ENCODE data around the gene CXorf49.
"Not testable (repeated sequence)": the region's sequence is repeated elsewhere in the genome, so short reads cannot be mapped to it uniquely, and the experiment has no call there.

CXorf49 gene

DNA sequence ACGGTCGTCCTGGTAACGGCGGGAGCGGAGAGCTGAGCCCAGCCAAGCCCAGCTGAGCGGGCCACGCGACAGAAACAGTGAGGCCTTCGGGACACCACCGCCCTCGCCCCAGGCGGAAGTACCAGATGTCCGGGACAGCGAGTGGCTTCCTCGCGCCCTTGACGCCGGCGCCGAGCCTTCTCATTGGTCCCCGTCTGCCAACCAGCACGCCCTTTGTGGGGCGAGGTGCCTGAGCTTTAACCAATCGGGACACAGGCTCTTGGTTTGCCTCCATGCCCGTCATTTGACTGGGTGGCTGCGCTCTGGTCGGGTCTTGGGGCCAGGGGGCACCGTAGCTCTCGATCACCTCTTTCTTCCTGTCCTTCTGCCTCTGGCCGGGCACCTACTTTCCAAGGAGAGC is at the start of gene CXorf49:
CXorf49 (minus strand) TSS at position 101 of the 400 bp plus-strand sequence. CDS start 134 bp downstream, outside the sequence.
- DNase-seq = not testable (repeated sequence)

GRCh38 chrX:71767134-71767533 is 49.0 kb upstream of the CXorf49 start:
- DNase-seq = not testable (repeated sequence)

- not testable (repeated sequence) for DNase-seq
These were observed 47.5 kb upstream of the CXorf49 start for GRCh38 chrX:71765613-71766012.

GRCh38 chrX:71764832-71765231 is 46.7 kb upstream of the CXorf49 start:
- not testable (repeated sequence) for DNase-seq

DNA sequence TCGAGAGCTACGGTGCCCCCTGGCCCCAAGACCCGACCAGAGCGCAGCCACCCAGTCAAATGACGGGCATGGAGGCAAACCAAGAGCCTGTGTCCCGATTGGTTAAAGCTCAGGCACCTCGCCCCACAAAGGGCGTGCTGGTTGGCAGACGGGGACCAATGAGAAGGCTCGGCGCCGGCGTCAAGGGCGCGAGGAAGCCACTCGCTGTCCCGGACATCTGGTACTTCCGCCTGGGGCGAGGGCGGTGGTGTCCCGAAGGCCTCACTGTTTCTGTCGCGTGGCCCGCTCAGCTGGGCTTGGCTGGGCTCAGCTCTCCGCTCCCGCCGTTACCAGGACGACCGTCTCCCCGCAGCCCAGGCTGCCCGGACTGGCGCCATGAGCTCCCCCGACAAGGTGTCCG is 45.0 kb upstream of the CXorf49 start, which contains the start of gene CXorf49B:
CXorf49B (plus strand) TSS at position 301 of the 400 bp plus-strand sequence; CDS start at position 376, 75 bp downstream.
- not testable (repeated sequence) for DNase-seq

DNA sequence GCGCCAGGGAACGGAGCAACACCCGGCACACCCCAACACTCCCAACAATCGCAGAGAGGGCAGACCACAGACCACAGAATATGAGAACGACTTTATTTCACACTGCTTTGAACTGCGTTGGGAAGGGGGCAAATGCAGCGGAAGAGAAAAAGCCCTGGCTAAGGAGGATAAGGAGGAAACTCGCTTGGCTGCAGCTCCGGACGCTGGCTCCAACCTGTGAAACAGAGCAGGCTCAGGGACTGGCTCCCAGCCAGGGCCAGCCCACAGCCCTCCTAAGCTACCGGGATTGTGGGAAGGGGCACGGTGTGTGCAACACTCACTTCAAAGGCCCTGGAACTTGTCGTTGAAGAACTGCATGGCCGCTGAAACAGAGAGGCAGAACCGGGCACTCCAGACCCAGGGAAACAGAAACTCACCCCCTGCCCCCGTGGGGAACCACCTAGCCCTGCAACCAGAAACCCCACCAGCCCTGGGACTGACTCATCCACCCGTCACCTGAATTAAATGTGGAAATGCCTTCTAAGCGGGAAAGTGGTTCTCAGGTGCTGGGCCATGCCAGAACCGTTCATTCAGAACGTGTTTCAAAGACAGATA is 42.7 kb upstream of the CXorf49 start:
- DNase-seq = not testable (repeated sequence)

DNA sequence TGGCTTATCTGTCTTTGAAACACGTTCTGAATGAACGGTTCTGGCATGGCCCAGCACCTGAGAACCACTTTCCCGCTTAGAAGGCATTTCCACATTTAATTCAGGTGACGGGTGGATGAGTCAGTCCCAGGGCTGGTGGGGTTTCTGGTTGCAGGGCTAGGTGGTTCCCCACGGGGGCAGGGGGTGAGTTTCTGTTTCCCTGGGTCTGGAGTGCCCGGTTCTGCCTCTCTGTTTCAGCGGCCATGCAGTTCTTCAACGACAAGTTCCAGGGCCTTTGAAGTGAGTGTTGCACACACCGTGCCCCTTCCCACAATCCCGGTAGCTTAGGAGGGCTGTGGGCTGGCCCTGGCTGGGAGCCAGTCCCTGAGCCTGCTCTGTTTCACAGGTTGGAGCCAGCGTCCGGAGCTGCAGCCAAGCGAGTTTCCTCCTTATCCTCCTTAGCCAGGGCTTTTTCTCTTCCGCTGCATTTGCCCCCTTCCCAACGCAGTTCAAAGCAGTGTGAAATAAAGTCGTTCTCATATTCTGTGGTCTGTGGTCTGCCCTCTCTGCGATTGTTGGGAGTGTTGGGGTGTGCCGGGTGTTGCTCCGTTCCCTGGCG is 2.3 kb upstream of the CXorf49 start:
- DNase-seq = not testable (repeated sequence)

DNA sequence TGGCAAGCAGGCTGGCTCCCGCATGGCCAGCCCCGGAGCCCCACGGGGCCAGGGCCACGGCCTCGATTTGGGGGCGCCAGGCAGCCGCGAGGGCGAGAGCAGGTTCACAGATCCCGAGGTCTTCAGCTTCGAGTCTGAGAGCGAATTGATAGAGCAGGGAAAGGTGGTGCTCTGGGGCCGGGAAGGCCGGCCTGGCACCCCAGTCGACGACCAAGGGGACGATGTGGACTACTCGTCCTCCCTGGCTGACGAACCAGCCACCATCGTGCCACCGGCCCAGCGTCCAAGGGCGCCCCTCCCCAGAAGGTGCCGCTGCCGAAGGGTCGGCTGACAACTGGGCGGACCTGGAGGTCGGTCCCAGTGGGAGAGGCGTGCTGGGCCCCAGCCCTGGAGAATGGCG is 1.1 kb upstream of the CXorf49 start:
- DNase-seq = not testable (repeated sequence)

- DNase-seq = not testable (repeated sequence)
These were observed 1.8 kb downstream of the CXorf49 start for GRCh38 chrX:71716323-71716722.

- DNase-seq = not testable (repeated sequence)
These were observed 2.5 kb downstream of the CXorf49 start for GRCh38 chrX:71715551-71715950.

- not testable (repeated sequence) for DNase-seq
These were observed 4.0 kb downstream of the CXorf49 start for GRCh38 chrX:71714064-71714463.

- not testable (repeated sequence) for DNase-seq
These were observed 15.2 kb downstream of the CXorf49 start for GRCh38 chrX:71702853-71703252.

DNA sequence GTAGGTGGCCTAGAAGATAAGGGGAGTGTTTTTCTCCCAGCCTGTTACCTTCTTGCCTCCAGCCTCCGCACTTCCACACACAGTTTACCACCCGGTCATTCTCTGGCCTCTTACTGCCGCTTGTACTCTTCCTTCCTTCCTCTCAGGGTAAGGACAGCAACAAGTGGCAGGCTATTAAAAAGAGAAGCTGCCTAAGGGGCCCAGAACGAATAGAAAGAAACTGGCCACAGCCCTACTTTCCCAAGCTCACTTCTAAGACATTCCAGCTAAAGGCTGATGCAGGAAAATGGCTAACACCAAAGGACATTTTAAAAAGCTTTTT is 19.1 kb downstream of the CXorf49 start:
- DNase-seq = not testable (repeated sequence)

- DNase-seq = not testable (repeated sequence)
These were observed 19.6 kb downstream of the CXorf49 start for GRCh38 chrX:71698299-71699022.

- DNase-seq = not testable (repeated sequence)
These were observed 20.4 kb downstream of the CXorf49 start for GRCh38 chrX:71697466-71698298.

GRCh38 chrX:71696641-71697465 is 21.2 kb downstream of the CXorf49 start:
- not testable (repeated sequence) for DNase-seq

DNA sequence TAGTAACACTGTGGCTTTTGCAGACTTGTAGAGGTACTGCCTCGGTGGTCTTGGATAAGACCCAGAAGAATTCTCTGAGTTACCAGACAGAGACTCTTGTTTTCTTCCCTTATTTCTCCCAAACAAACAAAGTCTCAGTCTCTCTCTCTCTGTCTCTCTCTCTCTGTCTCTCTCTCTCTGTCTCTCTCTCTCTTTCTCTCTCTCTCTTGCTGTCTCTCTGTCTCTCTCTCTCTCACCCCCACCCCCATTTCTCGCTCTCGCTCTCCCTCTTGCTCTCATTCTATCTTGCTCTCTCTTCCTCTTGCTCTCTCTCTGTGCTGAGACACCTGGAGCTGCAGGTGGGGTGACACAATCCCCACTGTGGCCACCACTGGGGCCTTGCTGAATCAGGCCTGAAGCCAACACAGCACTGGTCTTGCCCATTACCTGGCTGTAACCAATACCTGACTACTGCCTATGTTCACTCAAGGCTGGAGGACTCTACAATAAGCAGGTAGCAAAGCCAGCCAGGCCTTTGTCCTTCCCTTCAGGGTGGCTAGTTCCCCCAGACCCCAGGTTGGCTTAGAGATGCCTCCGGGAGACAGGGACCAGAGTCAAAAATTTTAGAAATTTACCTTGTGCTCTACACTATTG is 38.4 kb downstream of the CXorf49 start:
- DNase-seq = no peak

GRCh38 chrX:71677195-71677594 is 40.9 kb downstream of the CXorf49 start:
- DNase-seq = not testable (repeated sequence)

GRCh38 chrX:71676068-71676795 is 41.9 kb downstream of the CXorf49 start:
- not testable (repeated sequence) for DNase-seq

GRCh38 chrX:71675636-71676035 is 42.4 kb downstream of the CXorf49 start:
- not testable (repeated sequence) for DNase-seq

DNA sequence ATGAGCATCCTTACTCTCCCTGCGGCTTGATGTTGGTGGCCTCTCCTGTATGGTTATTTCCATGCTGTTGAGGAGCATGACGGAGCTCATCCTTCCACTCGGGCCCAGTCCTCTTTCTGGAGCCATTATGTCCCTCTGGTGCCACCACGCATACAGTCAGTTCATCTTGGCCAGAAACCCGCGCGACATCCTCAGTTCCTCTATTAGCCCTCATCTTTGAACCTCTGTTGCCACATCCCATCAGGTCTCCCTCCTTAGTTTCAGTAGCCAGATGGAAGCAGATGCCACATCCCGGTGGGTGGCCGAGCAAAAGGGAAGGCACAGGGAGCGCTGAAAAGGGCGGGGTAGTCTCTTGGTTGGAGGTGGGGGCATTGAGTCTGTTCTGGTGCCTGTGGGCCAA is 46.1 kb downstream of the CXorf49 start:
- DNase-seq = no peak
